ENCODE results near the gene FBXL4.

Gene FBXL4

GRCh38 chr6:98824162-98824901, 123.4 kb downstream of the FBXL4 start:
- no peak for DNase-seq

GRCh38 chr6:98823428-98824161, 124.2 kb downstream of the FBXL4 start:
- DNase-seq: no peak

GRCh38 chr6:98821756-98822405, 125.9 kb downstream of the FBXL4 start:
- DNase-seq: no peak
